VCaP (cell line): ENCODE data around the gene MYRIP.

Experiments used
- H3K27ac ChIP-seq: fragments of 450-650 bp; 2 replicates; pipeline ENCODE4 v1.5.1; 2017
- TF ChIP-seq, protein P1 (sequence below): fragments of 450-650 bp; conservative IDR thresholded peaks from 2 replicates; pipeline ENCODE4 v1.5.1; 2017; ENCODE audit warnings: mild to moderate bottlenecking, moderate library complexity

MYRIP gene

DNA sequence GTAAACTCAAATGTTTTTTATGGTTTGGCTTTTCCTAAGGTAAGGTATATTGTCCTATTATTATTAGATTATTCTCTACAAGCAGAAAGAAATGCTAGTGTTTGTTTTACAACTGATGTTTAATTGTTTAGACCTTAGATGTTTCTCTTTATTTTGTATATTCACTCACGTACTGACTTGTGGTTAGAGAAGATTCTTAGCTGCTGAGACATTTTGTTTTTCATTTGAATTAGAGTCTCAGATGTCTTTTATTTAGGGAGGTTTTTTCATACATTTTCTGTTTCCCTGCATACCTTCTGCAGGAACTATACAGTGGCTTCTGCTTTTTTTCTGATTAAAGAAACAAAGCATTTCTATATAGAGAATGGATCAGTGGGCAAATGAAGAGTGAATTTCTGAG, 110.9 kb downstream of the MYRIP start:
- TF ChIP-seq, protein P1, sequence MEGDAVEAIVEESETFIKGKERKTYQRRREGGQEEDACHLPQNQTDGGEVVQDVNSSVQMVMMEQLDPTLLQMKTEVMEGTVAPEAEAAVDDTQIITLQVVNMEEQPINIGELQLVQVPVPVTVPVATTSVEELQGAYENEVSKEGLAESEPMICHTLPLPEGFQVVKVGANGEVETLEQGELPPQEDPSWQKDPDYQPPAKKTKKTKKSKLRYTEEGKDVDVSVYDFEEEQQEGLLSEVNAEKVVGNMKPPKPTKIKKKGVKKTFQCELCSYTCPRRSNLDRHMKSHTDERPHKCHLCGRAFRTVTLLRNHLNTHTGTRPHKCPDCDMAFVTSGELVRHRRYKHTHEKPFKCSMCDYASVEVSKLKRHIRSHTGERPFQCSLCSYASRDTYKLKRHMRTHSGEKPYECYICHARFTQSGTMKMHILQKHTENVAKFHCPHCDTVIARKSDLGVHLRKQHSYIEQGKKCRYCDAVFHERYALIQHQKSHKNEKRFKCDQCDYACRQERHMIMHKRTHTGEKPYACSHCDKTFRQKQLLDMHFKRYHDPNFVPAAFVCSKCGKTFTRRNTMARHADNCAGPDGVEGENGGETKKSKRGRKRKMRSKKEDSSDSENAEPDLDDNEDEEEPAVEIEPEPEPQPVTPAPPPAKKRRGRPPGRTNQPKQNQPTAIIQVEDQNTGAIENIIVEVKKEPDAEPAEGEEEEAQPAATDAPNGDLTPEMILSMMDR: no peak

DNA sequence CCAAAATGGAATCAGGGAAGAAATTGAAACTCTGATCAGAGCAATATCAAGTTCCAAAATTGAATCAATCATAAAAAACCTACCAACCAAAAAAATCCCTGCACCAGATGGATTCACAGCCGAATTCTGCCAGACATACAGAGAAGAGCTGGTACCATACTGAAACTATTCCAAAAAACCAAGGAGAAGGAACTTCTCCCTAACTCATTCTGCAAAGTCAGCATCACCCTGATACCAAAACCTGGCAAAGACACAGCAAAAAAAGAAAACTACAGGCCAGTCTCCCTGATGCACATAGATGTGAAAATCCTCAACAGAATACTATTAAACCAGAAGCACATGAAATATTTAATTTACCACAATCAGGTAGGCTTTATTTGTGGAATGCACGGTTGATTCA, 118.1 kb downstream of the MYRIP start:
- no peak overlapping the region for H3K27ac ChIP-seq
- TF ChIP-seq, protein P1: no peak

More for the DNA sequence above, 110.9 kb downstream of the MYRIP start:
- peak overlapping the region; percentile 60 for H3K27ac ChIP-seq

DNA sequence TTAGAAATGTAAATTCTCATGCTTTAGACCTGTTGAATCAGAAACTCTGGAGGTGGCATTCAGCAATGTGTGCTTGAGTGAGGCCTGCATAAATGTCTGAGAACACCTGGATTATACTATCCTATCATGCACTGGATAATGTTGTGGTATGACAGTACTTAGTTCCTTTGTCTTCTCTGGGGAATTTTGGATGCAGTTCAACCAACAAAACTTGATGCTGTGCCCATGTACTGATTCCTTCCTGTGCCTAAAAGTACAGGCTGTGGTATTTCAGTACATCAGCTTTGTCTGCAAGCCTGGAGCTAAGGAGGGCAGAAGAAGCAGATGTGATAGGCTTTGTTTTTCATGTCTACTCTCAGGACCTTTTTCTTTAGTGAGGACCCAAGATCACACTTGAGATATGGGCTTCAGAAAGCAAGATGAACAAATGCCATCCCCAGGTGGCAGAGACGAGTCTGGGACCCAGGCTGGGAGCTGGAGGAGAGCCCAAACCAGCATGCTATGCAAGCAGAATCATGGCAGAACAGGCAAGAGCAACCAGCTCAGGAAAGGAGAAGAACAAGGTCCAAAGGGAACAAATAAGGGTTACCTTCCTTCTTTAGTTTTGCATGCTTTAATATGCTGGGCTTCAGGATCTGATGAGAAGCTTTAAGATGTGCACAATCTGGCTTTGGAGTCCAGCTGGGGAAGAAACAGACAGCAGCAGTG, 124.7 kb downstream of the MYRIP start:
- TF ChIP-seq, protein P1: no peak
- H3K27ac ChIP-seq: peak overlapping the region; percentile 56

DNA sequence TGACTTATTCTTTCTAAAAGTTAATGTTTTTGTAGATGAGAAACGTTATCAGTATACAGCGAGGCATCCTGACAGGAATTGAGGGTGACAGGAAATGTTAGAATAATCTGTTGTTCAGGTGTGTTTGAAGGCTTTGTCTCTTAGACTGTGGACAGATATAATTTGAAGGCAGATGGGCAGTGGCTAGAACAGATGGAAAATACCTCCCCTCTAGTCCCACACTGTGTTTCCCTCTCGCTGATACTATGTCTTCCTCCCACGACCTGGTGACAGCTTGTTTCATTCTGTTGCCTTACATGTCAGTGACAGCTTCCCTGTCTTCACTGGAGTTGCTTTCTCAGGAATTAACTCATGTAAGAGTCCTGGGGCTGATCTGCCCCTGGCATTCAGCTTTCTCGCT, 125.3 kb downstream of the MYRIP start:
- TF ChIP-seq, protein P1: no peak
- peak overlapping the region; percentile 56 for H3K27ac ChIP-seq

DNA sequence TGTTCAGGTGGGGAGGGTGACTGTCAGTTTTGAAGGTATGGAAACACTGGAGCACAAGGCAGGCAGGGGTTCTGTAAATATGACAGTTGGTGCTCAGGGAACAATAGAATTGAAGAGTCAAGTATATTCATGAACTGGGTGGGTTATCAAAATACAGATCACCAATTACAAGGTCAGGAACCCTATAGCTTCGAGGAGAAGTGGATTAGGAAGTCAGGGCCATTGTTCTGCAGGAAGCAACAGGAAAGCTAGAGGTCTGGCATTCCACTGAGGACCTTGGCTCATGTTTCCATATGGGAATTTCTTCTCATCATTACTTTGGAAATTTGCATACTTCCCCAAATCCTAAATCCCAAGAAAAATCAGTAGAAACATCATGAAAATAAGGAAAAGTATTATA, 125.9 kb downstream of the MYRIP start:
- TF ChIP-seq, protein P1: no peak
- H3K27ac ChIP-seq: peak overlapping the region; percentile 56; the same call in 1 of the 2 replicates

DNA sequence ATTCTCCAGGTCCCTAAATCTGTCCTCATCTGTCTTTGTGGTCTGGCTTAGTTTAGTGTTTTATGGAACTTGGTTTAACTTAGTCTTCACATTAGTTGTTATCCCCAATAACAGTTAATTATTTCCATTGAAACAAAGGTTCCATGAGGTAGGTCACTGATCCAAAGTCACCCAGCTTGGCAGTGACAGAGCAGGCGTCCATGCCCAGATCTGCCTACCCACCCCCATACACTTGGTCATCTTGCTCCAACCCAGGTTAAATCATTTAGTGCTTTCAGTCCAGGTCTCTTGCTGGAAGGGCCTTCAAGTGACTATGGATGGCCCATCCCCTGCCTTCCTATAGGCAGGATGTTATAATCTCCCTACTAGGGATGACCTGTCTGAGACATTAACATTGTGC, 127.4 kb downstream of the MYRIP start:
- TF ChIP-seq, protein P1: no peak
- no peak overlapping the region for H3K27ac ChIP-seq

DNA sequence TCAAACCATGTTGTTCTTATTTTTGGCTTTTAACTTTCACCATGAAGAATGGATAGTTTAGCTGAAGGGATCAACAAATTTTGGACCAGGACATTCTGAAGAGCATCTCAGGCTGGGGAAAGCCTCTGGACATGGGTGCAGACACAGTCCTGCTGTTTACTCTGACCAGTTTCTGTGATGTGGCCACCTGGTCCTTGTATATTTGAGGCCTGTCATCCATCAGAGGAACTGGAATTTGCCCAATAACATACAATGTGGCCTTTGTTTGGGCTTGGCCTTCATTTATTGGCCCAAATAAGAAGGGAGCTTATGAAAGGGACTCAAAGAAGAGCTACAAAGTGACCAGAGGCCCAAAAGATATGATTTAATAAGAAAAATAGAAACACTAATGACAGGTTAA, 127.9 kb downstream of the MYRIP start:
- H3K27ac ChIP-seq: no peak overlapping the region
- TF ChIP-seq, protein P1: no peak
